Body of pancreas (tissue), 4 donors: Measurements from ENCODE around the gene INF2. TPM values are rescaled to one million over a fixed set of nuclear protein-coding genes. Genes with fewer than 3 reads are reported as not detected.

Source experiments
- ATAC-seq: fragments of 150-250 bp; one replicate; pipeline ENCODE4 v1.9.1; 2016
- DNase-seq, 4 donors: peaks; one replicate each; pipeline ENCODE4 v3.0.0-alpha.2; 2019
- H3K27ac ChIP-seq, 4 donors: fragments of 200-600 bp; sonication (generic); 1 replicate in 3 of 4; 2 replicates in 1 of 4; pipeline versions ENCODE4 v1.5.1 to v1.6.1; 2016 to 2019; ENCODE audit warnings: mild to moderate bottlenecking in 1 of 4, mixed read lengths in 1 of 4, moderate library complexity in 1 of 4
- H3K27me3 ChIP-seq, 2 donors: fragments of 200-600 bp; sonication (generic); one replicate each; pipeline ENCODE4 v1.6.0; 2016; ENCODE audit warnings: mild to moderate bottlenecking in 1 of 2
- H3K36me3 ChIP-seq, 2 donors: fragments of 200-600 bp; sonication (generic); replicated peaks in 1 of 2; 2 replicates each; pipeline ENCODE4 v1.5.1; 2016; ENCODE audit warnings: low read depth in 2 of 2; ENCODE audit not compliant: insufficient read depth in 1 of 2
- H3K4me1 ChIP-seq: fragments of 200-600 bp; sonication (generic); one replicate; pipeline ENCODE4 v1.6.0; 2016
- H3K4me3 ChIP-seq, 2 donors: fragments of 200-600 bp; sonication (generic); 1 replicate in 1 of 2; 2 replicates in 1 of 2; pipeline ENCODE4 v1.5.1; 2016 to 2019
- H3K9me3 ChIP-seq, 3 donors: fragments of 200-600 bp; sonication (generic); 1 replicate in 2 of 3; 2 replicates in 1 of 3; pipeline ENCODE4 v1.5.1; 2016
- CTCF ChIP-seq, 7 experiments: fragments of 450-650 bp in 4 of 7; fragments of 200-600 bp in 3 of 7; sonication (generic) in 3 of 7; IDR thresholded peaks; one replicate each; pipeline ENCODE4 v1.5.1; 2016 to 2019; ENCODE audit warnings: antibody characterized with exemption in 7 of 7
- POLR2A ChIP-seq, 3 donors: fragments of 450-650 bp; IDR thresholded peaks; one replicate each; pipeline ENCODE4 v1.6.1; 2016; ENCODE audit warnings: antibody characterized with exemption in 3 of 3, mild to moderate bottlenecking in 2 of 3
- WGBS, 2 donors: methylation state at CpG; one replicate each; pipeline ENCODE4 v1.1.5; 2017; 5-methylcytosine and 5-hydroxymethylcytosine counted together
- intact Hi-C: fragments of 100-400 bp; cut with DNase I; formaldehyde crosslinking; loops from one replicate; pipeline ENCODE4 v1.15.1; 2023
- total RNA-seq, 2 donors: library from RNA; depleted of rRNA; stranded (reverse); fragments of >200 nt; gene quantifications; one replicate each; pipeline ENCODE4 v1.1.0, GENCODE V29; 2016

Gene INF2
- total RNA-seq, result 10 to 100 TPM; 46.2 to 90.3 TPM

- intact Hi-C loops, result no loop called here
These were observed at the start of gene INF2 for GRCh38 chr14:104689109-104689880. Gene INF2 (plus strand): TSS chr14:104689618. CDS start chr14:104701366, 11,748 bp downstream.

GRCh38 chr14:104639885-104640548, 49.4 kb upstream of the INF2 start:
- Histone ChIP-seq H3K9me3 (no peaks in the 10 kb centered on the region), H3K27me3 (no peaks in the 10 kb centered on the region), H3K27ac (no peak overlapping the region), H3K36me3 (no peaks in the 10 kb centered on the region), H3K4me3 (no peak overlapping the region), H3K4me1 (peaks cover 12% of the 10 kb centered on the region)
- 5 to 20% methylated on average over 2 to 24 of the region's 24 CpGs for WGBS, 2 donors
- peak; percentile 77 to 89 (median 81) for TF ChIP-seq CTCF (IDR thresholded peaks at IDR 0.05)
- TF ChIP-seq POLR2A (IDR thresholded peaks at IDR 0.05), result no peak
- peak; percentile 86 for ATAC-seq
- DNase-seq, result peak; percentile 56 to 74 (median 69)
- intact Hi-C loops, result loop anchor here (5.0 kb wide), 1 partner anchor 503 kb away; the partner anchor contains the start of gene KIF26A

More at GRCh38 chr14:104689109-104689880, at the start of gene INF2:
- TF ChIP-seq POLR2A (IDR thresholded peaks at IDR 0.05) (peak in 2 of 3 donors; percentile 22 to 36), CTCF (IDR thresholded peaks at IDR 0.05) (no peak)
- peaks cover 43% of the 10 kb centered on the region for H3K4me1 ChIP-seq
- peak within 1 kb of the TSS; percentile 50 to 70 for H3K4me3 ChIP-seq
- 2 to 4% methylated on average over 5 to 57 of the region's 76 CpGs for WGBS, 2 donors
- no peaks in the 10 kb centered on the region for H3K27me3 ChIP-seq
- no peaks in the 10 kb centered on the region for H3K9me3 ChIP-seq
- no peaks in the 10 kb centered on the region for H3K36me3 ChIP-seq
- peak within 1 kb of the TSS; percentile 84 to 92 (median 90) for H3K27ac ChIP-seq
- DNase-seq (peak; percentile 61 to 81 (median 71)), ATAC-seq (peak; percentile 71)

GRCh38 chr14:104640681-104641080, 48.7 kb upstream of the INF2 start:
- no peaks in the 10 kb centered on the region for H3K27me3 ChIP-seq
- H3K27ac ChIP-seq, result no peak overlapping the region
- H3K9me3 ChIP-seq, result no peaks in the 10 kb centered on the region
- WGBS, 2 donors, result 58 to 61% methylated on average over 10 of the region's 10 CpGs
- H3K4me1 ChIP-seq, result peaks cover 12% of the 10 kb centered on the region
- no peaks in the 10 kb centered on the region for H3K36me3 ChIP-seq
- no peak overlapping the region for H3K4me3 ChIP-seq
- no peak for DNase-seq
- TF ChIP-seq POLR2A (IDR thresholded peaks at IDR 0.05), result no peak
- no peak for TF ChIP-seq CTCF (IDR thresholded peaks at IDR 0.05)
- intact Hi-C loops, result no loop called here
- ATAC-seq, result no peak

GRCh38 chr14:104641753-104642539, 47.5 kb upstream of the INF2 start:
- Histone ChIP-seq H3K36me3 (no peaks in the 10 kb centered on the region), H3K27ac (no peak overlapping the region), H3K27me3 (no peaks in the 10 kb centered on the region), H3K9me3 (no peaks in the 10 kb centered on the region), H3K4me3 (no peak overlapping the region), H3K4me1 (peaks cover 12% of the 10 kb centered on the region)
- ATAC-seq (no peak), DNase-seq (no peak)
- 56 to 89% methylated on average over 13 to 18 of the region's 23 CpGs for WGBS, 2 donors
- no peak for TF ChIP-seq CTCF (IDR thresholded peaks at IDR 0.05)
- no peak for TF ChIP-seq POLR2A (IDR thresholded peaks at IDR 0.05)
- intact Hi-C loops, result no loop called here
